DND-41 (cell line): ENCODE data around the gene NPBWR2.

Experiments used
- EZH2 ChIP-seq: IDR thresholded peaks from 3 replicates; pipeline ENCODE4 v1.6.1; 2012; ENCODE audit warnings: borderline replicate concordance, low read depth, mild to moderate bottlenecking, moderate library complexity, low read length, inconsistent platforms; ENCODE audit not compliant: severe bottlenecking
- TF ChIP-seq, protein P1 (sequence below): IDR thresholded peaks from 2 replicates; pipeline ENCODE4 v1.5.1; 2012; ENCODE audit warnings: borderline replicate concordance, low read length, moderate library complexity, mild to moderate bottlenecking; ENCODE audit not compliant: poor library complexity, severe bottlenecking; ENCODE audit errors: extremely low read depth

DNA sequence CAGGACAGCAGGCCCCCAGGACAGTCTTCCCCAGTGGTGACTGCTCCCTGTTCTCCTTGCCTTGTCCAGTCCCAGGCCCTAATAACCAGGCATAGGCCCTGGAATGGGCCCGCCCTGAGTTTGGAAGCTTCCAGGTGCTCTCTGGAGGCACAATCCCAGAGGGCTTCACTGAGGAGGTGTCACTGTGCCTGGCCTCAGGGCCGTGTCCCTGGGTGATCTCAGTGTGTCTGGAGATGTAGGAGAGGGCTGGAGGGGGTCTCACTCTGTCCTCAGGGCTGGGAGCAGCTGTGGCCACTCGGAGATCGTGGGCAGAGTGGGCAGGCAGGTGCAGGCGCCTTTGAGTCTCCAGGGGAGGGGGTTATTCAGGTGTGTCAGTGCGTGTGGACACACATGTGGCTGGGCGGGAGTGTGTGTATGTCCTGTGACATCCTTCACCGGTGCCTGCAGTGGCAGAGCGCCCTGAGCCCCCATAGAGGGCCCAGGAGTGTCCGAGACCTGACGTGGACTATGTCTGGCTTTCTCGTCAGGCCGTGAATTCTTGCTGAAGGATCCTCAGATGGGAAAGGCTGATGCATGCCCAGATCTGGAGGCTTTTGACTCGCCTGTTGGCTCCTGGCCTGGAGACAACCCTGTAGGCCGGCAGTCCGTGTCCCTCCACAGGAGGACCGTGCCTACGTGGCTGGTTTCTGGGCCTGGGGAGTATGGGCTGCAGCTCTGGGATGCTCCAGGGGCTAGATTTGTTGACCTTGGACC, 5.5 kb upstream of the NPBWR2 start:
- no peak for TF ChIP-seq EZH2
- TF ChIP-seq, protein P1, sequence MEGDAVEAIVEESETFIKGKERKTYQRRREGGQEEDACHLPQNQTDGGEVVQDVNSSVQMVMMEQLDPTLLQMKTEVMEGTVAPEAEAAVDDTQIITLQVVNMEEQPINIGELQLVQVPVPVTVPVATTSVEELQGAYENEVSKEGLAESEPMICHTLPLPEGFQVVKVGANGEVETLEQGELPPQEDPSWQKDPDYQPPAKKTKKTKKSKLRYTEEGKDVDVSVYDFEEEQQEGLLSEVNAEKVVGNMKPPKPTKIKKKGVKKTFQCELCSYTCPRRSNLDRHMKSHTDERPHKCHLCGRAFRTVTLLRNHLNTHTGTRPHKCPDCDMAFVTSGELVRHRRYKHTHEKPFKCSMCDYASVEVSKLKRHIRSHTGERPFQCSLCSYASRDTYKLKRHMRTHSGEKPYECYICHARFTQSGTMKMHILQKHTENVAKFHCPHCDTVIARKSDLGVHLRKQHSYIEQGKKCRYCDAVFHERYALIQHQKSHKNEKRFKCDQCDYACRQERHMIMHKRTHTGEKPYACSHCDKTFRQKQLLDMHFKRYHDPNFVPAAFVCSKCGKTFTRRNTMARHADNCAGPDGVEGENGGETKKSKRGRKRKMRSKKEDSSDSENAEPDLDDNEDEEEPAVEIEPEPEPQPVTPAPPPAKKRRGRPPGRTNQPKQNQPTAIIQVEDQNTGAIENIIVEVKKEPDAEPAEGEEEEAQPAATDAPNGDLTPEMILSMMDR, result no peak
